HepG2 (cell line): ENCODE data around the gene LRRC15. TPM values are rescaled to one million over a fixed set of nuclear protein-coding genes. Genes with fewer than 3 reads are reported as not detected.
A peak's percentile ranks its signal among the peaks of the same experiment; 100 is the strongest.

Experiments
- SAFB2 ChIP-seq: sonication (generic); formaldehyde crosslinking; IDR thresholded peaks from 2 replicates; pipeline ENCODE4 v1.5.1; 2020; ENCODE audit warnings: missing genetic modification reagents, low read depth, mild to moderate bottlenecking, borderline replicate concordance
- U2AF2 ChIP-seq: fragments of 200-400 bp; formaldehyde crosslinking; IDR thresholded peaks from 2 replicates; pipeline ENCODE4 v1.6.1; 2017; ENCODE audit warnings: low read depth, mild to moderate bottlenecking, low read length
- ZNF605 ChIP-seq: sonication (generic); formaldehyde crosslinking; IDR thresholded peaks from 2 replicates; pipeline ENCODE4 v1.8.0; 2022; ENCODE audit warnings: mild to moderate bottlenecking, missing genetic modification reagents
- polyA plus RNA-seq, 8 experiments: library from polyadenylated mRNA; depleted of rRNA in 3 of 8; stranded (reverse) in 7 of 8; unstranded in 1 of 8; fragments of >200 nt; fragmentation: Illumina TruSeq in 4 of 8; extraction: Trizol in 4 of 8; gene quantifications; 2 replicates each; pipeline versions ENCODE4 v1.2.1 to v1.2.3, GENCODE V29; 2011 to 2016; ENCODE audit warnings: low read depth in 4 of 8, missing spikeins in 1 of 8, mixed read lengths in 1 of 8; ENCODE audit not compliant: insufficient read depth in 1 of 8
- total RNA-seq, 5 experiments: library from RNA; depleted of rRNA; stranded (reverse); fragments of >200 nt; fragmentation: Illumina TruSeq; extraction: Trizol; gene quantifications; 2 replicates each; pipeline ENCODE4 v1.2.3, GENCODE V29; 2016; ENCODE audit warnings: low read depth in 1 of 5
- TF ChIP-seq, protein P1 (sequence below): sonication (generic); formaldehyde crosslinking; IDR thresholded peaks from 2 replicates; pipeline ENCODE4 v1.9.0; 2021; ENCODE audit warnings: mild to moderate bottlenecking, missing genetic modification reagents
- TF ChIP-seq, protein P2 (sequence below): sonication (generic); formaldehyde crosslinking; IDR thresholded peaks from 2 replicates; pipeline ENCODE4 v1.8.0; 2022; ENCODE audit warnings: mild to moderate bottlenecking, missing genetic modification reagents, borderline replicate concordance

Gene LRRC15
- total and polyA plus RNA-seq, 2 of the 13 experiments (the other 11 are each of a cell fraction or from before 2014, with no cell fraction given) = not detected

DNA sequence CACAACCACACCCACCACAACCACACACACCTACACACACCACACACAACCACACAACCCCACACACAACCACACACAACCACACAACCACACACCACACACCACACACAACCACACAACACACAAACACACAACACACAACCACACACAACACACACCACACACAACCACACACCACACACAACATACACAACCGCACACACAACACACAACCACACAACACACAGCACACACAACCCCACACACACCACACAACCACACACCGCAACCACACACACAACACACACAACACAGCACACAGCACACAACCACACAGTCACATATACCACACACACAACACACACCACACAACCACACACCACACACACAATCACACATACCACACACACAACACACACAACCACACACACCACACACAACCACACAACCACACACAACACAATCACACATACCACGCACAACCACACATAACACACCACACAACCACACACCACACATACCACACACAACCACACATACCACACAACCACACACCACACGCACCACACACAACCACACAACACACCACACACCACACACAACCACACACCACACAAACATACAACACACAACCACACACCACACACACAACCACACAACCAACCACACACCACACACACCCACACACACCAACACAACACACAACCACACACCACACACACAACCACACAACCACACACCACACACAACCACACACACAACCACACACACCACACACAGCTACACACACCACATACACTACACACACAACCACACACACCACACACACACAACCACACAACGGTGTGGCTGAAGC is 42.1 kb downstream of the LRRC15 start (continued):
- TF ChIP-seq, protein P1, sequence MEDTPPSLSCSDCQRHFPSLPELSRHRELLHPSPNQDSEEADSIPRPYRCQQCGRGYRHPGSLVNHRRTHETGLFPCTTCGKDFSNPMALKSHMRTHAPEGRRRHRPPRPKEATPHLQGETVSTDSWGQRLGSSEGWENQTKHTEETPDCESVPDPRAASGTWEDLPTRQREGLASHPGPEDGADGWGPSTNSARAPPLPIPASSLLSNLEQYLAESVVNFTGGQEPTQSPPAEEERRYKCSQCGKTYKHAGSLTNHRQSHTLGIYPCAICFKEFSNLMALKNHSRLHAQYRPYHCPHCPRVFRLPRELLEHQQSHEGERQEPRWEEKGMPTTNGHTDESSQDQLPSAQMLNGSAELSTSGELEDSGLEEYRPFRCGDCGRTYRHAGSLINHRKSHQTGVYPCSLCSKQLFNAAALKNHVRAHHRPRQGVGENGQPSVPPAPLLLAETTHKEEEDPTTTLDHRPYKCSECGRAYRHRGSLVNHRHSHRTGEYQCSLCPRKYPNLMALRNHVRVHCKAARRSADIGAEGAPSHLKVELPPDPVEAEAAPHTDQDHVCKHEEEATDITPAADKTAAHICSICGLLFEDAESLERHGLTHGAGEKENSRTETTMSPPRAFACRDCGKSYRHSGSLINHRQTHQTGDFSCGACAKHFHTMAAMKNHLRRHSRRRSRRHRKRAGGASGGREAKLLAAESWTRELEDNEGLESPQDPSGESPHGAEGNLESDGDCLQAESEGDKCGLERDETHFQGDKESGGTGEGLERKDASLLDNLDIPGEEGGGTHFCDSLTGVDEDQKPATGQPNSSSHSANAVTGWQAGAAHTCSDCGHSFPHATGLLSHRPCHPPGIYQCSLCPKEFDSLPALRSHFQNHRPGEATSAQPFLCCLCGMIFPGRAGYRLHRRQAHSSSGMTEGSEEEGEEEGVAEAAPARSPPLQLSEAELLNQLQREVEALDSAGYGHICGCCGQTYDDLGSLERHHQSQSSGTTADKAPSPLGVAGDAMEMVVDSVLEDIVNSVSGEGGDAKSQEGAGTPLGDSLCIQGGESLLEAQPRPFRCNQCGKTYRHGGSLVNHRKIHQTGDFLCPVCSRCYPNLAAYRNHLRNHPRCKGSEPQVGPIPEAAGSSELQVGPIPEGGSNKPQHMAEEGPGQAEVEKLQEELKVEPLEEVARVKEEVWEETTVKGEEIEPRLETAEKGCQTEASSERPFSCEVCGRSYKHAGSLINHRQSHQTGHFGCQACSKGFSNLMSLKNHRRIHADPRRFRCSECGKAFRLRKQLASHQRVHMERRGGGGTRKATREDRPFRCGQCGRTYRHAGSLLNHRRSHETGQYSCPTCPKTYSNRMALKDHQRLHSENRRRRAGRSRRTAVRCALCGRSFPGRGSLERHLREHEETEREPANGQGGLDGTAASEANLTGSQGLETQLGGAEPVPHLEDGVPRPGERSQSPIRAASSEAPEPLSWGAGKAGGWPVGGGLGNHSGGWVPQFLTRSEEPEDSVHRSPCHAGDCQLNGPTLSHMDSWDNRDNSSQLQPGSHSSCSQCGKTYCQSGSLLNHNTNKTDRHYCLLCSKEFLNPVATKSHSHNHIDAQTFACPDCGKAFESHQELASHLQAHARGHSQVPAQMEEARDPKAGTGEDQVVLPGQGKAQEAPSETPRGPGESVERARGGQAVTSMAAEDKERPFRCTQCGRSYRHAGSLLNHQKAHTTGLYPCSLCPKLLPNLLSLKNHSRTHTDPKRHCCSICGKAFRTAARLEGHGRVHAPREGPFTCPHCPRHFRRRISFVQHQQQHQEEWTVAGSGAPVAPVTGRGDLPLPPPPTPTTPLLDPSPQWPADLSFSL (CRISPR knock-in tag) = peak; percentile 98
- 0 out of 2 replicates have a peak, but pooled peaks have one; percentile 42 for TF ChIP-seq SAFB2 (CRISPR knock-in tag)
- TF ChIP-seq ZNF605 (CRISPR knock-in tag) = no peak
- TF ChIP-seq, protein P2, sequence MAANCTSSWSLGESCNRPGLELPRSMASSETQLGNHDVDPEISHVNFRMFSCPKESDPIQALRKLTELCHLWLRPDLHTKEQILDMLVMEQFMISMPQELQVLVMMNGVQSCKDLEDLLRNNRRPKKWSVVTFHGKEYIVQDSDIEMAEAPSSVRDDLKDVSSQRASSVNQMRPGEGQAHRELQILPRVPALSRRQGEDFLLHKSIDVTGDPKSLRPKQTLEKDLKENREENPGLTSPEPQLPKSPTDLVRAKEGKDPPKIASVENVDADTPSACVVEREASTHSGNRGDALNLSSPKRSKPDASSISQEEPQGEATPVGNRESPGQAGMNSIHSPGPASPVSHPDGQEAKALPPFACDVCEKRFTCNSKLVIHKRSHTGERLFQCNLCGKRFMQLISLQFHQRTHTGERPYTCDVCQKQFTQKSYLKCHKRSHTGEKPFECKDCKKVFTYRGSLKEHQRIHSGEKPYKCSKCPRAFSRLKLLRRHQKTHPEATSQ (CRISPR knock-in tag) = no peak
- no peak for TF ChIP-seq U2AF2
